A673 (cell line): Measurements from ENCODE around the gene NCCRP1. TPM values are rescaled to one million over a fixed set of nuclear protein-coding genes. Genes with fewer than 3 reads are reported as not detected.

Experiments used
- BruUV-seq: library from RNA; stranded (reverse); fragments of 400-500 nt; replicated peaks from 2 replicates; lab custom pipeline; 2021; lab: Mats Ljungman, UMichigan
- CTCF ChIA-PET: fragments of 300-600 bp; sonication (Branson Sonifier 250); formaldehyde crosslinking; loops from one replicate; lab custom pipeline; 2022; ENCODE audit warnings: antibody characterized with exemption; lab: Charles Lee
- POLR2A ChIA-PET: fragments of 300-600 bp; sonication (Branson Sonifier 250); formaldehyde crosslinking; loops from one replicate; lab custom pipeline; 2022; ENCODE audit warnings: antibody characterized with exemption; ENCODE audit not compliant: low non-redundant PET; lab: Charles Lee
- DNase-seq: peaks from one replicate; pipeline ENCODE4 v3.0.0-alpha.2; 2015; ENCODE audit warnings: low spot score
- H3K27ac ChIP-seq: fragments of 200-600 bp; sonication (generic); 2 replicates; pipeline ENCODE4 v1.5.1; 2016; ENCODE audit warnings: mixed run types, low read depth, mild to moderate bottlenecking, mixed read lengths, antibody characterized with exemption, low read length; ENCODE audit not compliant: poor library complexity, severe bottlenecking
- H3K27me3 ChIP-seq: fragments of 200-600 bp; sonication (generic); replicated peaks from 2 replicates; pipeline ENCODE4 v1.6.1; 2017; ENCODE audit warnings: mixed run types, low read depth, mild to moderate bottlenecking, mixed read lengths, antibody characterized with exemption, low read length; ENCODE audit not compliant: insufficient read depth, poor library complexity
- H3K36me3 ChIP-seq: fragments of 200-600 bp; sonication (generic); 2 replicates; pipeline ENCODE4 v1.6.1; 2016; ENCODE audit warnings: mixed run types, mild to moderate bottlenecking, mixed read lengths, antibody characterized with exemption, low read length; ENCODE audit not compliant: insufficient read depth, poor library complexity, severe bottlenecking
- H3K4me1 ChIP-seq: fragments of 200-600 bp; sonication (generic); 2 replicates; pipeline ENCODE4 v1.6.1; 2017; ENCODE audit warnings: mixed run types, mild to moderate bottlenecking, mixed read lengths, antibody characterized with exemption, low read length; ENCODE audit not compliant: insufficient read depth, poor library complexity, severe bottlenecking
- H3K4me3 ChIP-seq: fragments of 200-600 bp; sonication (generic); 2 replicates; pipeline ENCODE4 v1.5.1; 2016; ENCODE audit warnings: low read depth, mixed run types, mild to moderate bottlenecking, mixed read lengths, low read length; ENCODE audit not compliant: poor library complexity, severe bottlenecking
- H3K9me3 ChIP-seq: fragments of 200-600 bp; sonication (generic); 2 replicates; pipeline ENCODE4 v1.6.1; 2016; ENCODE audit warnings: mixed run types, low read depth, mild to moderate bottlenecking, mixed read lengths, antibody characterized with exemption, low read length; ENCODE audit not compliant: poor library complexity, severe bottlenecking
- EZH2 ChIP-seq: fragments of 200-600 bp; sonication (generic); IDR thresholded peaks from 2 replicates; pipeline ENCODE4 v1.6.1; 2017; ENCODE audit warnings: borderline replicate concordance, low read depth, mild to moderate bottlenecking, mixed read lengths, antibody characterized with exemption, low read length; ENCODE audit not compliant: poor library complexity, severe bottlenecking
- intact Hi-C: fragments of 100-400 bp; cut with micrococcal nuclease; formaldehyde crosslinking; loops from one replicate; pipeline ENCODE4 v1.10.0; 2022; ENCODE audit not compliant: unreplicated experiment
- total RNA-seq: library from RNA; stranded (reverse); gene quantifications from 2 replicates; pipeline ENCODE4 v1.2.3, GENCODE V29; 2021
- TF ChIP-seq, protein P1 (sequence below): fragments of 300-800, 200-600 bp; sonication (generic); conservative IDR thresholded peaks from 2 replicates; pipeline ENCODE4 v1.5.1; 2017; ENCODE audit warnings: low read depth, mild to moderate bottlenecking, antibody characterized with exemption, low read length, moderate library complexity, mixed read lengths

NCCRP1 gene
- total RNA-seq, 1 experiment from 2014 or later, result not detected

DNA sequence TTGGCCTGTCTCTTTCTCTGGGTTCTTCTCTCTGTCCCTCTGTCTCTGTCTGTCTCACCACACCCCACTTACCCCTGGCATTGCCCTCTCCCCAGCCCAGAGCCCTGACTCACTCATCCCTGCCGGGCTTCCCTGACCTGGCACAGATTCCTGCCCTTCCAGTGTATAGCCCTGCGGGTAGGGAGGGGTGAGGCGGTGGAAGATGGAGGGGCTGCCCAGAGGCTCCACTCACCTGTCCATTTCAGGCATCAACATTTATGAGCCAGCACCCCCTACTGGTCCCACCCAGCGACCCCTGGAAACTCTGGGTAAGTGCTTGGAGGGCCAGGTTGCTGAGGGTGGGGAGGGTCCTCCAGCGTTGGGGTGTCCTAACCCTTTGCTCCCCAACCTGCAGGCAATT is 1.0 kb downstream of the NCCRP1 start:
- CTCF ChIA-PET, result no interaction called here
- H3K4me1 ChIP-seq, result no peaks in the 10 kb centered on the region
- TF ChIP-seq EZH2, result no peak
- TF ChIP-seq, protein P1, sequence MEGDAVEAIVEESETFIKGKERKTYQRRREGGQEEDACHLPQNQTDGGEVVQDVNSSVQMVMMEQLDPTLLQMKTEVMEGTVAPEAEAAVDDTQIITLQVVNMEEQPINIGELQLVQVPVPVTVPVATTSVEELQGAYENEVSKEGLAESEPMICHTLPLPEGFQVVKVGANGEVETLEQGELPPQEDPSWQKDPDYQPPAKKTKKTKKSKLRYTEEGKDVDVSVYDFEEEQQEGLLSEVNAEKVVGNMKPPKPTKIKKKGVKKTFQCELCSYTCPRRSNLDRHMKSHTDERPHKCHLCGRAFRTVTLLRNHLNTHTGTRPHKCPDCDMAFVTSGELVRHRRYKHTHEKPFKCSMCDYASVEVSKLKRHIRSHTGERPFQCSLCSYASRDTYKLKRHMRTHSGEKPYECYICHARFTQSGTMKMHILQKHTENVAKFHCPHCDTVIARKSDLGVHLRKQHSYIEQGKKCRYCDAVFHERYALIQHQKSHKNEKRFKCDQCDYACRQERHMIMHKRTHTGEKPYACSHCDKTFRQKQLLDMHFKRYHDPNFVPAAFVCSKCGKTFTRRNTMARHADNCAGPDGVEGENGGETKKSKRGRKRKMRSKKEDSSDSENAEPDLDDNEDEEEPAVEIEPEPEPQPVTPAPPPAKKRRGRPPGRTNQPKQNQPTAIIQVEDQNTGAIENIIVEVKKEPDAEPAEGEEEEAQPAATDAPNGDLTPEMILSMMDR, result 0 out of 2 replicates have a peak, but pooled peaks have one; percentile 12
- no peak overlapping the region for H3K4me3 ChIP-seq
- H3K27me3 ChIP-seq, result peaks cover 44% of the 10 kb centered on the region
- no TSS peak for BruUV-seq
- DNase-seq, result no peak
- intact Hi-C loops, result no loop called here
- POLR2A ChIA-PET, result no interaction called here
- H3K27ac ChIP-seq, result no peak overlapping the region
- no peaks in the 10 kb centered on the region for H3K36me3 ChIP-seq
- no peaks in the 10 kb centered on the region for H3K9me3 ChIP-seq

DNA sequence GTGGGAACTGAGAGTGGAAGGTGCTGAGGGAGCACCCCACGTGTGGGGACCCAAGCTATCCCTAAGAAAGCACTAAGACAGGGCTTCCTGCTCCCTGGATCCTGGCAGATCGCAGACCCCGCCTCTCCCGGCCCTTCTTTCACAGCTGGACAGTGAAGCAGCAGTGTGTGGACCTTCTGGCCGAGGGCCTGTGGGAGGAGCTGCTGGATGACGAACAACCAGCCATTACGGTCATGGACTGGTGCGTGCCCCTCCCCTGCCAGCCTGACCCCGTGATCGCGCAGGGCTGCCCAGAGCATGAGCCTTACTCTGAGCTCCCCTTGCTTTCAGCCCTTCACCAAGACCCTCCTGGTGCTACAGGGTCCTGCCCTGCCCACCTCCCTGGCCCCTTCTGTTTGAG is 2.3 kb downstream of the NCCRP1 start:
- no peak overlapping the region for H3K4me3 ChIP-seq
- no peaks in the 10 kb centered on the region for H3K9me3 ChIP-seq
- no peak for TF ChIP-seq EZH2
- TF ChIP-seq, protein P1, result no peak
- ChIA-PET POLR2A (no interaction called here), CTCF (no interaction called here)
- intact Hi-C loops, result no loop called here
- H3K36me3 ChIP-seq, result no peaks in the 10 kb centered on the region
- no peak overlapping the region for H3K27ac ChIP-seq
- H3K4me1 ChIP-seq, result no peaks in the 10 kb centered on the region
- DNase-seq, result no peak
- peaks cover 56% of the 10 kb centered on the region for H3K27me3 ChIP-seq
- no TSS peak for BruUV-seq

DNA sequence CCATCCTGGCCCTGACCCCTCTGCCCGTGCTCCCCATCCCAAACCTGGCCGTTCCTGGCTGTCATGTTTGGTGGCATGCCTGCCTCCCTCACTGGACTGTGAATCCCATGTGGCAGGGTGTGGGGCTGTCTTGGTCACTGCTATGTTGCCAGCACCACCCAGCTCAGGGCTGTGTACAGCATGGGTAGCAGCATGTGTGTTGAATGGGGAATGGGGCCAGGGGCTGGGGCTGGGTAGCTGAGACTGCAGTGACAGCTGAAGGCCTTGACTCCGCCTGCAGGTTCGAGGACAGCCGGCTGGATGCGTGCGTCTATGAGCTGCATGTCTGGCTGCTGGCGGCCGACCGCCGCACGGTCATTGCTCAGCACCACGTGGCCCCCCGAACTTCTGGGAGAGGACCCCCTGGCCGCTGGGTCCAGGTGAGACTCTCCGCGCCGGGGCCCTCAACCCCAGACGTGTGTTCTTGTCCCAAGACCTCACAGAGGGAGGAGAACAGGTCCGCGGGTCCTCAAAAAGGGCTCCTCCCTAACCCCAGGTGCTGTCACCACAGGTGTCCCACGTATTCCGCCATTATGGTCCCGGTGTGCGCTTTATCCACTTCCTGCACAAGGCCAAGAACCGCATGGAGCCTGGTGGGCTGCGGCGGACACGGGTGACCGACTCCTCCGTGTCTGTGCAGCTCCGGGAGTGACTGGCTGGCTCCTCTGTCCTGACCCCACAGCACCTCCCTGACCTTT is 3.5 kb downstream of the NCCRP1 start:
- Histone ChIP-seq H3K9me3 (no peaks in the 10 kb centered on the region), H3K27ac (no peak overlapping the region), H3K4me3 (no peak overlapping the region), H3K36me3 (no peaks in the 10 kb centered on the region), H3K27me3 (peaks cover 64% of the 10 kb centered on the region), H3K4me1 (no peaks in the 10 kb centered on the region)
- no TSS peak for BruUV-seq
- CTCF ChIA-PET, result no interaction called here
- intact Hi-C loops, result no loop called here
- POLR2A ChIA-PET, result no interaction called here
- no peak for DNase-seq
- TF ChIP-seq, protein P1, result no peak
- TF ChIP-seq EZH2, result no peak
